HG03460 (cell line): ENCODE data around the gene PGPEP1.
A peak's percentile ranks its signal among the peaks of the same experiment; 100 is the strongest.
"Not testable (repeated sequence)": the region's sequence is repeated elsewhere in the genome, so short reads cannot be mapped to it uniquely, and the experiment has no call there.

Source experiments
- ATAC-seq: cut with Tn5 transposase; IDR thresholded peaks from one replicate; pipeline ENCODE4 v1.9.1; 2021; ENCODE audit not compliant: unreplicated experiment

PGPEP1 gene

GRCh38 chr19:18330868-18331267, 9.5 kb upstream of the PGPEP1 start:
- ATAC-seq: no peak

GRCh38 chr19:18332917-18333530, 7.4 kb upstream of the PGPEP1 start:
- no peak for ATAC-seq

GRCh38 chr19:18333680-18334079, 6.7 kb upstream of the PGPEP1 start:
- ATAC-seq: no peak

- ATAC-seq: no peak
Measured at GRCh38 chr19:18336121-18336520, 4.3 kb upstream of the PGPEP1 start.

- ATAC-seq: no peak
Measured at GRCh38 chr19:18338541-18338940, 1.9 kb upstream of the PGPEP1 start.

- peak; percentile 14 for ATAC-seq
Measured at GRCh38 chr19:18339723-18340122, 675 bp upstream of the PGPEP1 start.

- peak; percentile 52 for ATAC-seq
Measured at GRCh38 chr19:18340990-18341868, 831 bp downstream of the PGPEP1 start.

- no peak for ATAC-seq
Measured at GRCh38 chr19:18342090-18342632, 1.8 kb downstream of the PGPEP1 start.

GRCh38 chr19:18344582-18344950, 4.2 kb downstream of the PGPEP1 start:
- no peak for ATAC-seq

GRCh38 chr19:18345296-18345695, 4.9 kb downstream of the PGPEP1 start:
- no peak for ATAC-seq

- no peak for ATAC-seq
Measured at GRCh38 chr19:18346091-18346490, 5.7 kb downstream of the PGPEP1 start.

GRCh38 chr19:18348171-18348570, 7.8 kb downstream of the PGPEP1 start:
- ATAC-seq: no peak

GRCh38 chr19:18348818-18349339, 8.5 kb downstream of the PGPEP1 start:
- not testable (repeated sequence) for ATAC-seq

GRCh38 chr19:18349524-18350128, 9.2 kb downstream of the PGPEP1 start:
- ATAC-seq: no peak

- no peak for ATAC-seq
Measured at GRCh38 chr19:18350490-18350889, 10.1 kb downstream of the PGPEP1 start.

- no peak for ATAC-seq
Measured at GRCh38 chr19:18351544-18351943, 11.1 kb downstream of the PGPEP1 start.

- ATAC-seq: no peak
Measured at GRCh38 chr19:18353378-18354005, 13.1 kb downstream of the PGPEP1 start.

- ATAC-seq: not testable (repeated sequence)
Measured at GRCh38 chr19:18354743-18355142, 14.3 kb downstream of the PGPEP1 start.

GRCh38 chr19:18357041-18357440, 16.6 kb downstream of the PGPEP1 start:
- ATAC-seq: no peak

GRCh38 chr19:18361646-18362045, 21.2 kb downstream of the PGPEP1 start:
- no peak for ATAC-seq

- ATAC-seq: no peak
Measured at GRCh38 chr19:18362934-18363542, 22.6 kb downstream of the PGPEP1 start.
